ENCODE measurements around the gene RNF182.
"Not testable (repeated sequence)": the region's sequence is repeated elsewhere in the genome, so short reads cannot be mapped to it uniquely, and the experiment has no call there.

RNF182 gene

GRCh38 chr6:14004258-14004657 is 79.5 kb downstream of the RNF182 start:
- no peak for DNase-seq

GRCh38 chr6:14008809-14009208 is 84.1 kb downstream of the RNF182 start:
- DNase-seq: no peak

- DNase-seq: no peak
Measured at GRCh38 chr6:14009431-14009830, 84.7 kb downstream of the RNF182 start.

GRCh38 chr6:14010275-14010674 is 85.5 kb downstream of the RNF182 start:
- DNase-seq: no peak

GRCh38 chr6:14012313-14013030 is 87.7 kb downstream of the RNF182 start:
- no peak for DNase-seq

GRCh38 chr6:14015964-14016363 is 91.2 kb downstream of the RNF182 start:
- no peak for DNase-seq

- no peak for DNase-seq
Measured at GRCh38 chr6:14016432-14016831, 91.7 kb downstream of the RNF182 start.

GRCh38 chr6:14016935-14017625 is 92.3 kb downstream of the RNF182 start:
- no peak for DNase-seq

GRCh38 chr6:14017626-14018475 is 93.1 kb downstream of the RNF182 start:
- DNase-seq: no peak

GRCh38 chr6:14018559-14018958 is 93.8 kb downstream of the RNF182 start:
- not testable (repeated sequence) for DNase-seq

GRCh38 chr6:14020551-14020950 is 95.8 kb downstream of the RNF182 start:
- DNase-seq: peak; percentile 41

GRCh38 chr6:14021449-14021848 is 96.7 kb downstream of the RNF182 start:
- no peak for DNase-seq

GRCh38 chr6:14022673-14023072 is 97.9 kb downstream of the RNF182 start:
- DNase-seq: no peak

GRCh38 chr6:14023855-14024254 is 99.1 kb downstream of the RNF182 start:
- DNase-seq: peak; percentile 83

- peak; percentile 13 for DNase-seq
Measured at GRCh38 chr6:14025160-14025559, 100.4 kb downstream of the RNF182 start.

- no peak for DNase-seq
Measured at GRCh38 chr6:14026831-14027539, 102.2 kb downstream of the RNF182 start.

- DNase-seq: no peak
Measured at GRCh38 chr6:14028631-14029030, 103.9 kb downstream of the RNF182 start.

- DNase-seq: no peak
Measured at GRCh38 chr6:14029605-14030004, 104.9 kb downstream of the RNF182 start.
